ENCODE results near the gene AKAP13.
"Not testable (repeated sequence)": the region's sequence is repeated elsewhere in the genome, so short reads cannot be mapped to it uniquely, and the experiment has no call there.

AKAP13 gene

DNA sequence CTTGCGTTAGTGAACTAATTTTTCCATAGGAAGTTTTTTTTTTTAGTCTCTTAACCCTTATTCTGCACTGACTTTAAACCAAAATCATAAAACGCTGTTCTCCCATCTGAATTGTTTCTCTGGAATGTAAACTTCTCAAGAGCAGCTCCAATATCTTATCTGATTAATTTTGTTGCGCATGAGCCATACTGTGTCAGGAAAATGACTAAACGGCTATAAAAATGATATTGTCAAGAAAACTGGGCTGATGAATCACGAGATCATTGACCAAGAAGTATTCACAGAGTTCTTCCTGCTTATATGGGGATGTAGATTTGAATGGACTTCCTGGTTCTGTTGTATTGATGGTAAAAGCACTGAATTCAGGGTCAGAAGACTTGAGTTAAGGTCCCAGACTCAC is 37.0 kb upstream of the AKAP13 start:
- not testable (repeated sequence) for H3K4me3 ChIP-seq (ENCODE audit: low read length); H3K36me3 ChIP-seq (ENCODE audit: insufficient read depth, low read length); H3K27me3 ChIP-seq (ENCODE audit: insufficient read depth, low read length); H3K9me3 ChIP-seq (ENCODE audit: low read length); H2AFZ ChIP-seq (ENCODE audit: low read depth, low read length); H3K4me1 ChIP-seq (ENCODE audit: insufficient read depth, low read length)

DNA sequence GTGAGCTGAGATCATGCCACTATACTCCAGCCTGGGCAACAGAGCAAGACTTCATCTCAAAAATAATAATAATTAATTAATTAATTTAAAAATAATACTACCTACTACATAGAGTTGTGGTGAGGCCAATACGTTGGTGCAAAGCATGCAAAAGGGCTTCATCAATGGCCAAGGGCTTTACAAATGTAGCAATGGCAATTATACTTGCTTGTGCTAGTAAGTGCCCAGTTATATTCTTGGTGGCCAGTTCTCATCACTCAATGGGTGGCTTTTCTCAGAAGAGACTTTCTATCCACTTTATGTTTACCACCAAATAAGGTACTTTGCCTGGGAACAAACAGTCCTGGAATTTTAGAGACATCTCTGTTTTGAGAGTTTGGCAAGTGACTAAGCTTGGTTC is 36.2 kb upstream of the AKAP13 start:
- H3K4me1 ChIP-seq (ENCODE audit: insufficient read depth, low read length): peaks cover 15% of the 10 kb centered on the region
- not testable (repeated sequence) for H3K27me3 ChIP-seq (ENCODE audit: insufficient read depth, low read length)

DNA sequence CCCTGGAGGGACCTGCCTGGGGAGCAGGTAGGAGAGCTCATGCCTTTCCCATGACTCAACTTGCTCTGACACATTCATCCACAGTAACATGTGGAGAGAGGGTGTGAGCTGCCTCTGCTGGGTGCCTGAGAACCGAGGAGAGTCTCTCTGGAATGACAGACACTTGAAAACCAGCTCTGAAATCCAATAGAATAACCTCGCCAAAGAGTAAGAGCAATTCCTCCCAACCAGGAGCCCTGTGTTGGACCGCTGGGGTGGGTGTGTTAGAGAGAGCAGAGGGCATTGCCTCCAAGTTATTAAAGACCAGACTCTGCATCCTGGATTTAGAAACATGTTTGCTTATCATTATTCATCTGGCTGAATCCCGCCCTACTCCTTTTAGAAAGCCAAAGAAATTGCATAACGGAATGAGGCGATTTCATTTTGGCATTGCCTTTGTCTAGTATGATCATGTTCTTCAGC is 35.7 kb upstream of the AKAP13 start:
- peaks cover 16% of the 10 kb centered on the region for H3K4me1 ChIP-seq (ENCODE audit: insufficient read depth, low read length)
- not testable (repeated sequence) for H2AFZ ChIP-seq (ENCODE audit: low read depth, low read length); H3K9me3 ChIP-seq (ENCODE audit: low read length); H3K36me3 ChIP-seq (ENCODE audit: insufficient read depth, low read length); H3K27me3 ChIP-seq (ENCODE audit: insufficient read depth, low read length); H3K4me3 ChIP-seq (ENCODE audit: low read length)

More for the DNA sequence above, 36.2 kb upstream of the AKAP13 start:
- H3K36me3 ChIP-seq (ENCODE audit: insufficient read depth, low read length); H2AFZ ChIP-seq (ENCODE audit: low read depth, low read length); H3K9me3 ChIP-seq (ENCODE audit: low read length); H3K4me3 ChIP-seq (ENCODE audit: low read length): not testable (repeated sequence)

DNA sequence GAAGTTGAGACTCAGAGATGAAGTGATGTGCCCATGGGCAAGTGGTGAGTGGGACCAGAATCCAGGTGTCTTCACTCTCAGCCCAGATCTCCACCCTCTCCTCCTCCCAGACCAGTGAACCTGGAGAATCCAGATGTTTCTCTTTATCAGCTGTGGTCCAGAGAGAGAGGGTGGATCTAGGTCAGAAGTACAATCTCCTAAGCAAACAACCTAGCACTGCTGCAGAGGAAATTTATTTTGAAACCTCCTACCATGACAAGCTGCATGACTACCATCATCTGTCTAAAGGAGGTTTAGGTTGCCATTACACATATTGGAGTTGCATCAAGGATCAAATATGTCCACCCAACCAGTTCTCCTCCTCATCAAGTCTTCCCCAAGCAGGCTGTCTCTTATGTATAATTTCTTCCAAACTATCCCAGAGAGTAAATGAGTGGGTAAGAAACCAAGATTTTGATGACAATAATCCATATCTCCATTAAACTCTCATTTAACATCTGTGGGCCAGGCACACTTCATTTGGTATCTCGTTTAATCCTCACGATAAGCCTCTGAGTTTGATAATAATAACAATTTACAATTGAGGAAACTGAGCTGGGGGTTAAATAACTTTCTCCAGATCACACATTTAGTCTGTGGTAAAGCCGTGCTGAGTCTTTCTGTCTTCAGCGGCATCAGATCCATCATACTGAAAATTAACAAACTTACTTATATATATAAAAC is 35.0 kb upstream of the AKAP13 start:
- H3K4me3 ChIP-seq (ENCODE audit: low read length): not testable (repeated sequence)

DNA sequence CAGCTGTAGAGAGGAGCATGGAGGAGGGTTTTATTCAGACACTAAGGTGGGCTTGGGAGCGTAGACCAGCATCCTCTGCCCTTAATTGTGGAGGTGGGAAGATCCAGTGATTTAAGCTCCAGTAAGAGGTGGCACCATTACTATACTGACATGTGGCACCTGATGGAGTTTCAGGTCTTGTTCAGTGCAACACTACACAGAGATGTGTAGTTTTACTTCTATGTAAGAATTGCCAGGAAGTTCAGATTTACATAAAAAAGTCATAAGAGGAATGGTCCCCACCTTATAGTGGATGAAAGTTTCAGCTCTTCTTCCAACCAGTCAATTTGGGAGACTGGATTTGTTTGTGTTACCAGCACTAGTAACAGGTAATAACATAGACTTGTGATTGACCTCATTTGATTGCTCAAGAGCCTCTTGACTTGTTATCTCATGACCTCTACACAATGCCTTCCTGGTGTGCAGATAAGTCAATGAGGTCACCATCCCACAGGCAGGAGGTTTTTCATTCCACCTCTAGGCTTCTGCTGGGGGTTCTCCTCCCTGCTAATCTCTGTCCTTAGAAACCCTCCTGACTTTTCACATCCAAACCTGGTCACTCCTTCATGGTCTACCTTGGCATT is 33.8 kb upstream of the AKAP13 start:
- peaks cover 16% of the 10 kb centered on the region for H3K4me1 ChIP-seq (ENCODE audit: insufficient read depth, low read length)
- H3K4me3 ChIP-seq (ENCODE audit: low read length); H3K36me3 ChIP-seq (ENCODE audit: insufficient read depth, low read length); H2AFZ ChIP-seq (ENCODE audit: low read depth, low read length); H3K27me3 ChIP-seq (ENCODE audit: insufficient read depth, low read length); H3K9me3 ChIP-seq (ENCODE audit: low read length): not testable (repeated sequence)

More for the DNA sequence above, 35.0 kb upstream of the AKAP13 start:
- not testable (repeated sequence) for H2AFZ ChIP-seq (ENCODE audit: low read depth, low read length); H3K36me3 ChIP-seq (ENCODE audit: insufficient read depth, low read length); H3K9me3 ChIP-seq (ENCODE audit: low read length); H3K27me3 ChIP-seq (ENCODE audit: insufficient read depth, low read length)
- H3K4me1 ChIP-seq (ENCODE audit: insufficient read depth, low read length): peaks cover 16% of the 10 kb centered on the region

DNA sequence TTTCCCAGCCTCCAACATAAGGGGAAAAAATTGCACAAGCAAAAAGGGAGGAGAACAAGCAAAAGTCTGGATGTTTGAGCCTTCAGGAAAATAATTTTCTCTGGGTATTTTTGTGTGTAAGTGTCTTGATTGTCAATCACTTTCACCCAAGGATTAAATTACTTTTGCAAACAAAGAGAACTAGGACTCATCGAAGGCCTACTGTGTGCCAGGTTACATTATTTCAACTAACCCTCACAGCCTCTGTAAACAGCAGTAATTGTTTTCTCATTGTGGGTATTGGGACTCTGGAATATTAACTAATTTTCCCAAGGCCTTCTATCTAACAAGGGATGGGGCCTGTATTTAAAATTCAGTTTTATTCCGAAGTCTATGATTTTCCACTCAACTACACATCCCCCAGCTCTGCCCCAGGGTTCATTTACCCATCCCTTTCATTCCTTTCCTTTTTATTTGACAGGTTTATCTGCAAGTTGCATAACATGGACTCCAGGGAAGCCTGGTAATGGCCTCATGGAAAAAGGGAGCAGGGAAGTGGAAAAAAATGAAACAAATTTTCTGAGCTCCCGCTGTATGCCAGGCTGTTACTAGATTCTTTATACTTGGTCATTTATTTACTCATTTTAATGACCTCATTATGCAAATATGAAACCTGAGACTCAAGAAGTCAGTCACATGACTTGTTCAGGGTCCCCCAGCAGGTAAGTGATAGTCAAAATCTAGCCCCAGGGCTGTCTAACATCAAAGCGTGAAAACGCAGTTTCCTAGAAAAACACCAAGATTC is 32.9 kb upstream of the AKAP13 start:
- not testable (repeated sequence) for H2AFZ ChIP-seq (ENCODE audit: low read depth, low read length); H3K4me3 ChIP-seq (ENCODE audit: low read length); H3K9me3 ChIP-seq (ENCODE audit: low read length); H3K27me3 ChIP-seq (ENCODE audit: insufficient read depth, low read length); H3K36me3 ChIP-seq (ENCODE audit: insufficient read depth, low read length)
- H3K4me1 ChIP-seq (ENCODE audit: insufficient read depth, low read length): peaks cover 16% of the 10 kb centered on the region

DNA sequence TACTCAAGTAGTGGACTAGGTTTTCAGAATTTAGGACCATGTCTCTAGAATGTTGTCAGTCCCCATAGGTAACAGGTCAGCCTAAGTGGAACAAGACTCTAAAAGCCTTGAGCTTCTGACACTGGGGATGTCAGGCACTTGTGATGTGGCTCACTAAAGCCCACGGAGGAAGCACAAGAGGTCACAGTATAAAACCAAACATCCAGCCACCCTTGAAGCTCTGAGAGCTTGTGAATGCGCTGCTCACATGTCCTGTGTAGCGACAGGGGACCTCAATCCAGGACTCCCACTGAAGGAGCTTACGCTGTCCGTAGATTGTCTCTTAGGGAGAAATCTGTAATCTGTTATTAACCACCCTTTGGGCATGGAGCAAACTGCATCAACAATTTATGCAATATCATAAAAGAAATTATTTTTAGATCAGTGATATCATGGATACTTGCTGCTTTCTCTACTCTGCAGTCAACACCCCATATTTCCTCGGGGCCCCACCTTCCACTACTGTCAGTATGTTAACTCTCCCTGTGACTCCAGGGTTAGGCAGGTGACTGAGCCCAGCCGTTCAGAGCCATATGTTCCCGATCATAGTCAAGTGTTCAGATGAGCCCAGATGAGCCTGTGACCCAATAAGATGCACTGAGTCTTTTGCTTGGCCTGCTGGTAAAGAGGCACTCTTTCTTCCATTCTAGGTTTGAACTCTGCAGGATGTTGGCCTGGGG is 32.2 kb upstream of the AKAP13 start:
- H3K9me3 ChIP-seq (ENCODE audit: low read length); H3K36me3 ChIP-seq (ENCODE audit: insufficient read depth, low read length); H3K27me3 ChIP-seq (ENCODE audit: insufficient read depth, low read length); H2AFZ ChIP-seq (ENCODE audit: low read depth, low read length): not testable (repeated sequence)
- Histone ChIP-seq H3K4me1 (ENCODE audit: insufficient read depth, low read length) (peaks cover 16% of the 10 kb centered on the region), H3K4me3 (ENCODE audit: low read length) (peak overlapping the region; percentile 15)

DNA sequence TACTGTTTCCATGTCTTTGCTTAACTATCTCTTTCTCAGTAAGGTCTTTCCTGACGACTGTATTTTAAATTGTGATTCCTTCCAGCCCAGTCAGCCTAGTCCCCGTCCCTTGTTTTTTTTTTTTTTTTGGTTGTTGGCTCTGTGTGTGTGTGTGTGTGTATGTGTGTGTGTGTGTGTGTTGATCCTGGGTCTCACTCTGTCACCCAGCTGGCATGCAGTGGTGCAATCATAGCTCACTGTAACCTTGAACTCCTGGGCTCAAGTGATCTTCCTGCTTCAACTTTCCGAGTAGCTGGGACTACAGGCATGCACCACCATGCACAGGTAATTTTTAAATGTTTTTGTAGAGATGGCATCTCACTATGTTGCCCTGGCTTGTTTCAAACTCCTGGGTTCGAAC is 31.3 kb upstream of the AKAP13 start:
- H3K9me3 ChIP-seq (ENCODE audit: low read length); H3K36me3 ChIP-seq (ENCODE audit: insufficient read depth, low read length); H2AFZ ChIP-seq (ENCODE audit: low read depth, low read length); H3K27me3 ChIP-seq (ENCODE audit: insufficient read depth, low read length): not testable (repeated sequence)
- Histone ChIP-seq H3K4me3 (ENCODE audit: low read length) (peak overlapping the region; percentile 15), H3K4me1 (ENCODE audit: insufficient read depth, low read length) (peaks cover 16% of the 10 kb centered on the region)

DNA sequence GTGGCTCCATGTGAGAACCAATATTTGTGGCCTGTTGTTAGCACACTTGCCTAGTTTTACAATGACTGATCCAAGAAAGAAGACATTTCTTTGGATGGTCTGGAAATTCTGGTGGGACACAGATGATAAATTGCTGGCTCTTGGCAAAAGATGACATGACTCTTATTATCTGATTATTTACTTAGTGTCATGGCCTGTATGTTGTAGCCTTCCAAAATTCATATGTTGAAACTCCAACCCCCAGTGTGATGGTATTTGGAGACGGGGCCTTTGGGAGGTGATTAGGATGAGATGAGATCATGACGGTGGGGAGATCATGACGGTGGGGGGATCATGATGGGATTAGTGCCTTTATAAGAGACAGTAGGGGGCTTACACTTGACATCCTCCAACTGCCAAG is 30.0 kb upstream of the AKAP13 start:
- H3K4me1 ChIP-seq (ENCODE audit: insufficient read depth, low read length): peaks cover 16% of the 10 kb centered on the region
- no peaks in the 10 kb centered on the region for H3K27me3 ChIP-seq (ENCODE audit: insufficient read depth, low read length)
- H3K36me3 ChIP-seq (ENCODE audit: insufficient read depth, low read length): no peaks in the 10 kb centered on the region
- H2AFZ ChIP-seq (ENCODE audit: low read depth, low read length): no peak overlapping the region
- H3K4me3 ChIP-seq (ENCODE audit: low read length): no peak overlapping the region
- no peaks in the 10 kb centered on the region for H3K9me3 ChIP-seq (ENCODE audit: low read length)

DNA sequence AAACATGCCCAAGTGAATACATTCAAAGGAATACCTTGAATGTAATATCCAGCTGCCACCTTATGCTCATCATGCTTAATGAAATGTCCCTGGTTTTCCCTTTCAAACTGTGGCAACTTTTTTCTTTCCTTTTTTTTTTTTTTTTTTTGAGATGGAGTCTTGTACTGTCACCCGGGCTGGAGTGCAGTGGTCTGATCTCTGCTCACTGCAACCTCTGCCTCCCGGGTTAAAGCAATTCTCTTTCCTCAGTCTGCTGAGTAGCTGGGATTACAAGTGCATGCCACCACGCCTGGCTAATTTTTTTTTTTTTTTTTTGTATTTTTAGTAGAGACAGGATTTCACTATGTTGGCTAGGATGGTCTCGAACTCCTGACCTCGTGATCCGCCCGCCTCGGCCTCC is 28.9 kb upstream of the AKAP13 start:
- peaks cover 16% of the 10 kb centered on the region for H3K4me1 ChIP-seq (ENCODE audit: insufficient read depth, low read length)
- H3K4me3 ChIP-seq (ENCODE audit: low read length); H2AFZ ChIP-seq (ENCODE audit: low read depth, low read length); H3K9me3 ChIP-seq (ENCODE audit: low read length); H3K27me3 ChIP-seq (ENCODE audit: insufficient read depth, low read length); H3K36me3 ChIP-seq (ENCODE audit: insufficient read depth, low read length): not testable (repeated sequence)

DNA sequence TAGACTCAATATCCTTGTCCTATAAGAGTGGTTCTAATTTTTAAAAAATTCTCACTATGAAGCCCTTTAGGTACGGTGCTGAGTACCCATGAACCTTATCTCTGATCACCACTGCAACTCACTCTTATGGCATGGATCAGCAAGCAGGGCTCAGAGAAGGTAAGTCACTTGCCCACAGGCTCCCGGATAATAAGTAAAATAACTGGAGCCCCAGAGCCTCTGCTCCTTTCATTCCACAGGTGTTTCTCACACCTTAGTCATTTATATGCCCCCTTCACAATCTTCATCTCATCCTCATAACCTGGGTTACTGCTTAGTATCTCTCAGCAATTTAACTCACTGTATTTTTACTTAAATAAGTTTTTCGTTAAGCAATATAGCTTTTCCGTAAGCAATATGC is 28.4 kb upstream of the AKAP13 start:
- Histone ChIP-seq H3K36me3 (ENCODE audit: insufficient read depth, low read length) (no peaks in the 10 kb centered on the region), H3K4me1 (ENCODE audit: insufficient read depth, low read length) (peaks cover 16% of the 10 kb centered on the region), H3K4me3 (ENCODE audit: low read length) (no peak overlapping the region), H3K9me3 (ENCODE audit: low read length) (no peaks in the 10 kb centered on the region), H2AFZ (ENCODE audit: low read depth, low read length) (no peak overlapping the region), H3K27me3 (ENCODE audit: insufficient read depth, low read length) (no peaks in the 10 kb centered on the region)

DNA sequence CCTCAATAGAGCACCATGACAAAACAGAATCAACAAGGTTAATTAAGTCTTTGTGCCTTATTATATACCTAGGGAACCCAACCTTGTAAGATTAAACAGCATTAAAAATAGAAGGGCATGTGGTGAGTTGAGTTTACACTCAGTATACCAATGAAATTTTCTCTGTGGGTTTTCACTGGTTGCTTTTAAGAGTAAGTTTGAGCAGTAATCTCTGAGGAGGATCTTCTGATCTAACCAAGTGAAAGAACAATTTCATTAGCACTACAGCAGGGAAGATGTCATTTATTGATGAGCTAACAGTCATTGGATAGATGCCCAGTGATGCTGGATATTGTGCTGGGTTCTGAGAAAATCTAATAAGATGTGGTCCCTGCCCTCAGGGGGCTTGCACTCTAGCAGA is 26.9 kb upstream of the AKAP13 start:
- H3K4me3 ChIP-seq (ENCODE audit: low read length): no peak overlapping the region
- peaks cover 8% of the 10 kb centered on the region for H3K4me1 ChIP-seq (ENCODE audit: insufficient read depth, low read length)
- no peak overlapping the region for H2AFZ ChIP-seq (ENCODE audit: low read depth, low read length)
- no peaks in the 10 kb centered on the region for H3K27me3 ChIP-seq (ENCODE audit: insufficient read depth, low read length)
- no peaks in the 10 kb centered on the region for H3K9me3 ChIP-seq (ENCODE audit: low read length)
- H3K36me3 ChIP-seq (ENCODE audit: insufficient read depth, low read length): no peaks in the 10 kb centered on the region

DNA sequence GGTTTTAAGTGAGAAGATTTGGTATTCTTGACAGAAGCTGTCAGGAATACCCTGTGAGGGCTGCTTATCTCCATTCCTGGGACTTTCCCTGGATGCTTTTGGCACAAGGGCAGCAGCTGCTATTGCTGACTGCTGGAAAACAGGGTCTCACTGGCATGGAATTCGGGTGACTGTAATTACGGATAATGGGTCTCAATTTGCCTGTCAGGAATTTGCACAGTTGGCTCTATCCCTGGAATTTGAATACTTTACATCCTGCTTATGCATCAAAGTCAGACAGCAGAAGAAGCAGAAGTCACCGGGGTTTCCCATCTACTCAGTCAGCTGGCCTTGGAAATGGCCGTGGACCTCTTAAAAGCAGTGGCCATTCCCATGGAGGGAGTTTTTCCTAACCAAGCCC is 25.9 kb upstream of the AKAP13 start:
- H3K36me3 ChIP-seq (ENCODE audit: insufficient read depth, low read length): no peaks in the 10 kb centered on the region
- no peaks in the 10 kb centered on the region for H3K9me3 ChIP-seq (ENCODE audit: low read length)
- no peaks in the 10 kb centered on the region for H3K27me3 ChIP-seq (ENCODE audit: insufficient read depth, low read length)
- H3K4me1 ChIP-seq (ENCODE audit: insufficient read depth, low read length): no peaks in the 10 kb centered on the region
- H2AFZ ChIP-seq (ENCODE audit: low read depth, low read length): no peak overlapping the region
- H3K4me3 ChIP-seq (ENCODE audit: low read length): no peak overlapping the region

Data from neuron (in vitro differentiated cells).